Stimulated activated naive B cell treated with anti-CD40 and anti-IgM and Interleukin-4, amounts not matched to agents 10 μg/mL and 1 μg/mL and 100 μg/mL, for 72 hours (primary cell): ENCODE results near the gene PSMD1.
"Not testable (repeated sequence)": the region's sequence is repeated elsewhere in the genome, so short reads cannot be mapped to it uniquely, and the experiment has no call there.

Experiments
- ATAC-seq, 2 donors: fragments of 150-1000 bp; cut with Tn5 transposase; replicated peaks; 2 replicates each; pipeline ENCODE4 v1.10.0; 2021; ENCODE audit warnings: moderate library complexity in 1 of 2
- DNase-seq: peaks from one replicate; pipeline ENCODE4 v3.0.0; 2021
- H3K27ac Mint-ChIP-seq: one replicate; pipeline ENCODE4 v1.8.0; 2022; ENCODE audit warnings: mild to moderate bottlenecking, mixed read lengths
- H3K27me3 Mint-ChIP-seq, 2 donors: one replicate each; pipeline ENCODE4 v1.8.0; 2022; ENCODE audit warnings: mixed read lengths in 2 of 2
- H3K36me3 Mint-ChIP-seq, 2 donors: one replicate each; pipeline ENCODE4 v1.8.0; 2022; ENCODE audit warnings: mixed read lengths in 2 of 2, mild to moderate bottlenecking in 1 of 2
- H3K4me1 Mint-ChIP-seq, 2 donors: one replicate each; pipeline ENCODE4 v1.8.0; 2022; ENCODE audit warnings: mixed read lengths in 2 of 2, mild to moderate bottlenecking in 1 of 2
- H3K4me3 Mint-ChIP-seq, 2 donors: one replicate each; pipeline ENCODE4 v1.8.0; 2022; ENCODE audit warnings: mild to moderate bottlenecking in 2 of 2, mixed read lengths in 2 of 2, moderate library complexity in 1 of 2
- H3K9me3 Mint-ChIP-seq, 2 donors: one replicate each; pipeline ENCODE4 v1.8.0; 2022; ENCODE audit warnings: mixed read lengths in 2 of 2, mild to moderate bottlenecking in 1 of 2

The PSMD1 gene

DNA sequence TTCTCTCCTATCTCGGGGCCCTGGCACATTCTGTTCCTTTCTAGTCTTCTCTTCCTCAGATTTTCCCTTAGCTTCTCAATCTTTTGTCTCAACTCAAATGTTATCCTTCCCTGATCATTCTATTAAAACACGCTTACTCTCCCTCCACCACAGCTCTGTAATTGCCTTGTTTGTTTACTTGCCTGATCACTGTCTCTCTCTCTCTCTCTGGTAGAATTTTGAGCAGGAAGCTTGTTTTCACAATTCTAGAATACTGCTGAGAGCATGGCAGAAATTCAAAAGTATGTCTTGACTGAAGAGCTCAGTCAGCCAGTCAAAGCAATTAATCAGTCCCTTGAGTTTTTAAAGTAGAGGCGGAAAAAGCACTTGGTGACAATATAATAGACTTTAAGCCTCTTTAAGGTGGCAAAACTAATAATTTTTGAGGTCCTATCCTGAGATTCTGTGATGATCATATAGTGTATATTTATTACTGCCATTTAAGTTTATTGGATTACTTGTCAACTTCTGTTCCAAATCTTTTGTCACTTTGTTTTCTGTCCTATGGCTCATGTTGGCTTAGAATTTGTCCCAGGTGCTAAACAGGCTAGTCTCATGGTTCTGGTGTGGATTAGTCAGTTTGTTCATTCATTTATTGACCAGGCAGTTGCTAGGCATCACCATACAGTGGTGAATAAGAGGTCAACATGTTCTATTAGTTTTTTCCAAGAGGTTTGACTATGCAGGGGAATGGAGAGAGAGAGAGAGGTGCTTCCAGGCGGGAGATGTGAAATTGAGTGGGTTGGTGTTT is 2.3 kb downstream of the PSMD1 start:
- Mint-ChIP-seq H3K4me3 (peak overlapping the region; percentile 45 to 99), H3K9me3 (no peaks in the 10 kb centered on the region), H3K4me1 (peaks cover 19 to 50% of the 10 kb centered on the region in 2 donors), H3K36me3 (peaks cover 21 to 25% of the 10 kb centered on the region in 2 donors), H3K27me3 (peaks cover 4% of the 10 kb centered on the region in 2 donors), H3K27ac (no peak overlapping the region)
- ATAC-seq (no peak), DNase-seq (no peak)

DNA sequence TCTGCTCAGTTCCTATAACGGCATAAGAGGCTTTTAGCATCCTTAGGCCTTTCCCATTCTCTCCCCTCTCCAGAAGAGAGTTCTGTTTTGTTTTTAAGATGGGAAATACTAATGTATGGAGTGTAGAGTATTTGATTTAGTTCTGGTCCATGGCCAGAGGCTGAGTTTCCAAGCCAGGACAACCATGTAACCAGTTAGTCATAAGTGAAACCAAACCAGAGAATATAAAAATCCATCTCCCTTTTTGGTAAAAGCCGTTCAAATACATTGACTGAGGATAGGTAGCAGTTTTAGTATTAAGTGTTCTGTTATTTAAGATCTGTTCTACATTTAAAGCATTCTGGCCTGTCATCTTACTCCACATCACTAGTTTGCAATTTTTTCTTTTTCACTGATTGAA is 3.1 kb downstream of the PSMD1 start:
- no peak overlapping the region for H3K4me3 Mint-ChIP-seq
- no peaks in the 10 kb centered on the region for H3K27me3 Mint-ChIP-seq
- ATAC-seq (no peak), DNase-seq (no peak)
- H3K9me3 Mint-ChIP-seq = no peaks in the 10 kb centered on the region
- peak overlapping the region; percentile 14 for H3K27ac Mint-ChIP-seq
- peaks cover 21 to 30% of the 10 kb centered on the region in 2 donors for H3K36me3 Mint-ChIP-seq
- peaks cover 19 to 50% of the 10 kb centered on the region in 2 donors for H3K4me1 Mint-ChIP-seq

DNA sequence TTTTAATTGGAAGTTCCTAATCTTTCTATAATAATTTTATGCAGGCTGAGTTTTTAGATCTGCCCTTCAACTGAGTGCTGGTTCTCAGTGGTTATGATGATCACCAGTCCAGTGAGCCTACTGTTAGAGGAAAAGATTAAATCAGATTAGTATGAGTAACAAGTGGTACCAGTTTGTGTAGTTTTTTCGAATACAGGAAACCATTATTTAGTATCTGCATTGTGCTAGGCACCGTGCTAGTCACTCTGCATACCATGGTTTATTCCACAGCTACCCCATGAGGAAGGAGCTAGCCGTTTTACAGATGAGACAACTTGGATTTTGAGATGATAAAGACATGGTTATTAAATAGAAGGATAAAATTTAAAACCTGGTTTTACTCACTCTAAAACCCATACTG is 6.1 kb downstream of the PSMD1 start:
- no peak for ATAC-seq
- no peaks in the 10 kb centered on the region for H3K9me3 Mint-ChIP-seq

DNA sequence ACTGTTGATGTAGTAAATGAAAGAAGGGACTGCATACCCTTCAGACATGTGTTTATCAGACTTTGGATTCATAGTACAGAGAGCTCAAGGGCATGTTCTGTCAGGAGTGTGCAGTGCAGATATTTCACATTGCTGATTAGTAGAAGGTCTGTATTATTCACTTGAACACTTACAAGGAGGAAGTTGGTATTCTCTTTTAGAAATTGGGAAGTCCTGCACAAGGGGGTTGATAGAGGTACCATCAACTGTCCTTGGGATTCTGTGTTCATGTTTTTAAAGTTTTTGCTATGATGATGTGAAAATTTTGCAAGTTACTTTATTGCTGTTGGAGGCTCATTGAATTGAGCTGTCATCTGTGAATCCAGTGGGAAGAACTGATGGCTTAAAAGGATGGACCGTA is 6.7 kb downstream of the PSMD1 start:
- peaks cover 30 to 48% of the 10 kb centered on the region in 2 donors for H3K36me3 Mint-ChIP-seq
- no peak overlapping the region for H3K27ac Mint-ChIP-seq
- DNase-seq = no peak
- no peak overlapping the region for H3K4me3 Mint-ChIP-seq
- peaks cover 14 to 41% of the 10 kb centered on the region in 2 donors for H3K4me1 Mint-ChIP-seq
- no peaks in the 10 kb centered on the region for H3K9me3 Mint-ChIP-seq
- ATAC-seq = no peak
- no peaks in the 10 kb centered on the region for H3K27me3 Mint-ChIP-seq

More for the DNA sequence above, 6.1 kb downstream of the PSMD1 start:
- Mint-ChIP-seq H3K4me1 (peaks cover 17 to 47% of the 10 kb centered on the region in 2 donors), H3K27ac (no peak overlapping the region), H3K4me3 (no peak overlapping the region), H3K36me3 (peaks cover 24 to 42% of the 10 kb centered on the region in 2 donors), H3K27me3 (no peaks in the 10 kb centered on the region)
- DNase-seq = no peak

DNA sequence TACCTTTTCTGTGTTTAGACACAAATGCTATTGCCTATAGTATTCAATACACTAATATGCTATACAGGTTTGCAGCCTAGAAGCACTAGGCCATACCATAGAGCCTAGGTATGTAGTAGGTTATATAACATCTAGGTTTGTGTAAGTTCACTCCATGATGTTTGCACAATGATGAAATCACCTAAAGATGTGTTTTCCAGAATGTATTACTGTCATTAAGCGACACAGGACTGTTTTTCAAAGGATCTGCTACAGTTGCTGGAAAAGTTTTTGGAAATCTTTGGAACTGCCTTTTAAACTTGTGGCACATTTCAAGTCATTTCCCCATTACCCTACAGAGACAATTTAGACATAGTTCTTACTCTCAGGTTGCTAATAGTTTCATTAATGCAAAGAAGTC is 9.3 kb downstream of the PSMD1 start:
- DNase-seq (no peak), ATAC-seq (no peak)
- Mint-ChIP-seq H3K4me3 (no peak overlapping the region), H3K27me3 (no peaks in the 10 kb centered on the region), H3K9me3 (no peaks in the 10 kb centered on the region), H3K4me1 (peaks cover 4 to 21% of the 10 kb centered on the region in 2 donors), H3K27ac (no peak overlapping the region), H3K36me3 (peaks cover 25 to 45% of the 10 kb centered on the region in 2 donors)

DNA sequence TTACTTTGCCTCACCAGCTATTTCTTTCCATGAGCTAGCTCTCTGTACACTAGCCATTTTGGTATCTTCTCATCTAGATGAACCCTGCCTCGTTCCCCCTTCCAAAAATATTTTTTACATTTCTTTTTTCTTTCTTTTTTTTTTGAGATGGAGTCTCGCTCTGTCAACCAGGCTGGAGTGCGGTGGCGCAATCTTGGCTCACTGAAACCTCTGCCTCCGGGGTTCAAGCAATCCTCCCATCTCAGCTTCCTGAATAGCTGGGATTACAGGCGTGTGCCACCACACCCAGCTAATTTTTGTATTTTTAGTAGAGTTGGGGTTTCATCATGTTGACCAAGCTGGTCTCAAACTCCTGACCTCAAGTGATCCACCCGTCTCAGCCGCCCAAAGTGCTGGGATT is 10.9 kb downstream of the PSMD1 start:
- H3K4me3 Mint-ChIP-seq, H3K27me3 Mint-ChIP-seq, ATAC-seq, DNase-seq, H3K9me3 Mint-ChIP-seq, H3K27ac Mint-ChIP-seq: not testable (repeated sequence)
- Mint-ChIP-seq H3K4me1 (peaks cover 4 to 12% of the 10 kb centered on the region in 2 donors), H3K36me3 (peaks cover 19 to 45% of the 10 kb centered on the region in 2 donors)

DNA sequence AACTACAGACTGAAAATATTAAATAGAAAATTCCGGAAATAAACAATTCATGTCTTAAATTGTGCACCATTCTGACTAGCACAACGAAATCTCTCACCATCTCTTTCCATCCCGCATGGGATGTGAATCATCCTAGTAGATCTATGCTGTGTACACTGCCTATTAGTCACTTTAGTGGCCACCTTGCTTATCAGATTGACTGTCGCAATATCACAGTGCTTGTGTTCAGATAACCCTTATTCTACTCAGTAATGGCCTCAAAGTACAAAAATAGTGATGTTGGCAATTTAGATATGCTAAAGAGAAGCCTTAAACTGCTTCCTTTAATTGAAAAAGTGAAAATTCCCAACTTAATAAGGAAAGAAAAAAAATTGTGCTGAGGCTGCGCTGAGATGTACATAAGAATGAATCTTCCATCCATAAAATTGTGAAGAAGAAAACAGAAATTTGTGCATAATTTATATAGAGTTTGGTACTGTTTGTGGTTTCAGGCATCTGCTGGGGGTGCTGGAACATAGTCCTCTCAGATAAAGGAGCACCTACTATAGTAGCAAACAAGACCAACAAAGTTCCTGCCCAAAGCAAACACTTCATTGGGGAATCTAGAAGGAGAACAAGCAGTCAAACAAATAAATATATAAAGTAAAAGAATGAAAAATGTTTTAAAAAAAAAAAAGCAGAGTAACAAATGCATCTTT is 12.0 kb downstream of the PSMD1 start:
- H3K4me3 Mint-ChIP-seq = no peak overlapping the region
- no peaks in the 10 kb centered on the region for H3K27me3 Mint-ChIP-seq
- no peaks in the 10 kb centered on the region for H3K9me3 Mint-ChIP-seq
- H3K4me1 Mint-ChIP-seq = peaks cover 0 to under 1% of the 10 kb centered on the region in 2 donors
- H3K36me3 Mint-ChIP-seq = peaks cover 17 to 43% of the 10 kb centered on the region in 2 donors
- ATAC-seq (no peak), DNase-seq (no peak)
- no peak overlapping the region for H3K27ac Mint-ChIP-seq

DNA sequence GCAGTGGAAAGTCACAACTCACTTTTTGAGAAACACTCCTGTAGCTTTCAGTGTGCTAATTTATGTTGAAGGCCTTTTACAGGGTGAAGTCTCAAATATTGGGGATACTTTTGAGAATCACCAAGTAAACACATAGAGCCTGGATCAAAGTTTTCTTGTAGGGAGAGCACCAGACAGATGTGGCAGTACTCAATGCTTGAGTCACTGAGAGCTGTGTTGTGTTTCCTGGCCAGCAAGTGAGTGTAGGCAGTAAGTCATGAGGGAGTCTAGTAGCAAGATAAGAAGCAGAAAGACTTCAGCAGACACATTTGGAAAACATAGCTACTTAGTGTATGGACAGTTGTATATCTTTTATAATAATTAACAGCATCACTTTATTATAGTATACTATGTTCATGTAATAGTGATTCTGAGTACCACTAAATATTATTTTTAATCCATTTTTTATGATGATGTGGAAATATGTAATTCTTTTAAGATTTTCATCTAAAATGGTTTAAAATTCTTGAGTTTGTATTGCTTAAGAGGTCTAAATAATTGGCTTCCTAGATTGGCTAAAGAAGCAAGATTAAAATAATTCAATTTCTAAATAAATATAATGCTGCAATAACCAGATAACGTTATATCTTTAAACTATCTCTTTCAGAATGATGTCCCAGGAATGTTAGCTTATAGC is 12.8 kb downstream of the PSMD1 start:
- Mint-ChIP-seq H3K27ac (no peak overlapping the region), H3K4me1 (no peaks in the 10 kb centered on the region), H3K4me3 (no peak overlapping the region), H3K9me3 (no peaks in the 10 kb centered on the region), H3K36me3 (peaks cover 17 to 39% of the 10 kb centered on the region in 2 donors), H3K27me3 (no peaks in the 10 kb centered on the region)
- ATAC-seq (no peak), DNase-seq (no peak)

DNA sequence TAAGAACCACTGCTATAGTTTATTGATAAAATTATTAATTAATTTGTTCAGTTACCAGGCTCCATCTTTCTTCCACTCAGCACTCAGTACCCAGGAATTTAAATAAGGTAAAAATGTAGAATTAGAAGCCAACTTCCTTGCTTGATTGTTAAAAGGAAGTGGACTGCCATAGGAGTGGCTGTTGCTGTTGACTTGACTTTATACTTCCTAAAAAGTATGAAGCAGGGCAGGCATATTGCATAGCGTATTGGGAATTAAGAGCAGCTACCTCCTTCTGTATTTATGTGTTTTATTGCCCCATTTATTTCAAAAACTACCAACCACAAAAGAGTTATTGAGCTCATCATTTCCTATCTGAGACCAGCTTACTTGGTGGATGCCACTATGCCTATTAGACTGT is 27.9 kb downstream of the PSMD1 start:
- no peak for ATAC-seq
- no peaks in the 10 kb centered on the region for H3K27me3 Mint-ChIP-seq
- H3K9me3 Mint-ChIP-seq = no peaks in the 10 kb centered on the region
- H3K27ac Mint-ChIP-seq = no peak overlapping the region
- no peak for DNase-seq
- H3K4me3 Mint-ChIP-seq = no peak overlapping the region
- no peaks in the 10 kb centered on the region for H3K4me1 Mint-ChIP-seq
- peaks cover 29 to 53% of the 10 kb centered on the region in 2 donors for H3K36me3 Mint-ChIP-seq

DNA sequence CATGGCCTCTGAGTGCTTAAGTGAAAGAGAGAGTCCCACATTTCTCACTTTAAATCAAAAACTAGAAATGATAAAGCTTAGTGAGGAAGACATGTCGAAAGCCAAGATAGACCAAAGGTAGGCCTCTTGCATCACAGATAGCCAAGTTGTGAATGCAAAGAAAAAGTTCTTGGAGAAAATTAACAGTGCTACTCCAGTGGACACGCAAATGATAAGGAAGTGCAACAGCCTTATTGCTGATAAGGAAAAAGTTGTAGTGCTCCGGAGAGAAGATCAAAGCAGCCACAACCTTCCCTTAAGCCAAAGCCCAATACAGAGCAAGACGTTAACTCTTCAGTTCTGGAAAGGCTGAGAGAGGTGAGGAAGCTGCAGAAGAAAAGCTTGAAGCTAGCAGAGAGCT is 32.1 kb downstream of the PSMD1 start:
- no peak for DNase-seq
- Mint-ChIP-seq H3K4me3 (no peak overlapping the region), H3K4me1 (no peaks in the 10 kb centered on the region), H3K27ac (no peak overlapping the region), H3K36me3 (peaks cover 53 to 61% of the 10 kb centered on the region in 2 donors), H3K27me3 (no peaks in the 10 kb centered on the region), H3K9me3 (peaks cover 2 to 5% of the 10 kb centered on the region in 2 donors)
- ATAC-seq = no peak

DNA sequence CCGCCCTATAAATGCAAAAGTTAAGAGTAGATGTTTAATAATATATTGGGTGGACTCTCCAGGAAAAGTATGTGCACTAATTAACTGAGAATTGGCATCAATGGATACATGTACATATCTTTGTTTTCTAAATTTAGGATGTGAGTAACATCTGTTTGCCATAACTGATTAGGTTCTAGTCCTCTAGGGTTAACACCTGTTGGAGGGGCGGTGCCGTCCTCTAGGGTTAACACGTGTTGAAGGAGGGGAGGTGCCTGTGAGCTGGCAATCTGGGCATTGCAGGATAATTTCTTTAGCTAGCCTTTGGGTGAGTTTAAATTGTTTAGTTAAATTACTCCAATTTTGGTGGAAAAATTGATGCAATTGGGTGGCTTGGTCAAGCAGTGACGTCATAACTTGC is 37.3 kb downstream of the PSMD1 start:
- DNase-seq = no peak
- Mint-ChIP-seq H3K4me3 (no peak overlapping the region), H3K36me3 (peaks cover 79 to 84% of the 10 kb centered on the region in 2 donors), H3K27me3 (no peaks in the 10 kb centered on the region), H3K4me1 (no peaks in the 10 kb centered on the region), H3K27ac (no peak overlapping the region), H3K9me3 (peaks cover 14 to 18% of the 10 kb centered on the region in 2 donors)
- no peak for ATAC-seq

DNA sequence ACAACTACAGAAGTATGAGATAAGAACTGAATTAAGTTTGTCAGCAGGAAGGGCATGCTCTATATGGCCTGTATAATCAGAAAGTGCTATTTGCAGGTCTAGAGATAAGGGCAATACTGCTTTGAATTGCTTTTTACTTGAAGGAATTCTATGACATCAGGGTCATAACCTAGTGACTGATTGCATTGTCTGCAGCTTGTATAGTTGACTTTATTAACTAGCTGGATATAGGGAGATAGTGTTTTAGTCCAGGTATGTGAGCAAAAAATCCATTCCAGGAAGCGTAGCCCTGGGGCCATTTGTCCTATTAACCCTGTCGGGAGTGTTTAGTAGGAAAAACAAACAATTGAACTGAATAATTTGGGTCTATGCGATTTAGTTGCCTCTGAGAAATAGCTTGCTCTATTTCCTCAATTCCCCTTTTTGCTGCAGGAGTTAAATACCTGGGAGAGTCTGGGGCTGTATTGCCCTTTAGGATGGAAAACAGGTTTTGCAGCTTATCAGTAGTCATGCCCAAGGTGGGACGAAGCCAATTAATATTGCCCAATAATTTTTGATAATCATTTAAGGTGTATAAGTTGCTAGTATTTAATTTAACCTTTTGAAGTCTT is 38.2 kb downstream of the PSMD1 start:
- H3K4me1 Mint-ChIP-seq = no peaks in the 10 kb centered on the region
- peaks cover 85 to 87% of the 10 kb centered on the region in 2 donors for H3K36me3 Mint-ChIP-seq
- H3K27ac Mint-ChIP-seq = no peak overlapping the region
- H3K27me3 Mint-ChIP-seq = no peaks in the 10 kb centered on the region
- H3K4me3 Mint-ChIP-seq = no peak overlapping the region
- ATAC-seq (no peak), DNase-seq (no peak)
- peaks cover 16 to 24% of the 10 kb centered on the region in 2 donors for H3K9me3 Mint-ChIP-seq

DNA sequence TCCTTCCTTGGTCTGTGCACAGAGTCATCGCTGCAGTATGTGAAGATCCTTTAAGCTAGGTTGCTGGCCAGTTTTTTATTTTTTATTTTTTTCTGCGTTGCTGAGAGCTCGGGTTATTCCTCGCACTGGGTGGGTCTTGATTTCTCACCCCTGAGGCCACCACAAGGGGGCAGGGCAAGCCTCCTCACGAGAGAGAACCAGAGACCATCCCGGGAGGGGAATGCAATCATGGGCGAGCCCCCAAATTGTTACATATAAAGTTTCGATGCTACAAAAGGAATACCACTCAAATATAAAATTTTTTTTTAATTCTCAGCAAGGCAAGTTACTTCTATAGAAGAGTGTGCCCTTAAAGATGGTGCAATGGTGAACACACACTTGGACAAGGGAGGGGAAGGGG is 43.3 kb downstream of the PSMD1 start:
- Mint-ChIP-seq H3K36me3 (peaks cover 53 to 62% of the 10 kb centered on the region in 2 donors), H3K9me3 (peaks cover 20 to 26% of the 10 kb centered on the region in 2 donors), H3K27ac (no peak overlapping the region), H3K4me1 (peaks cover 2 to 4% of the 10 kb centered on the region in 2 donors), H3K4me3 (no peak overlapping the region), H3K27me3 (no peaks in the 10 kb centered on the region)
- DNase-seq = no peak
- no peak for ATAC-seq

DNA sequence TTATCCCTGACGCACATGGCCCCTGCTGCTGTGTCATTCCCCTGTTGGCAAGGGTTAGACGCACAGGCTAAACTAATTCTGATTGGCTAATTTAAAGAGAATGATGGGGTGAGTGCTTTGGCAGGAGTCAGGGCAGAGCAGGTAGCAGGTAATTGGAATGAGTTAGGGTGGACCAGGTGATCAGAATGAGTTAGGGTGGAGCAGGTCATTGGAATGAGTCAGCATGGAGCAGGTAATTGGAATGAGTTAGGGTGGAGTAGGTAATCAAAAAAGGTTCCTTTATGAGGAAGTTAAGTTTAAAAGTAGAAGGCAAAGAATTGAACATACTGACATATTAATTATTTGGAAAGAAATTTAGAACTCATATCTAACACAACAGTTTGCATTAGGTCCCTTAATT is 43.7 kb downstream of the PSMD1 start:
- not testable (repeated sequence) for DNase-seq, H3K27ac Mint-ChIP-seq, H3K27me3 Mint-ChIP-seq, H3K4me1 Mint-ChIP-seq, ATAC-seq, H3K4me3 Mint-ChIP-seq
- peaks cover 51 to 61% of the 10 kb centered on the region in 2 donors for H3K36me3 Mint-ChIP-seq
- H3K9me3 Mint-ChIP-seq = peaks cover 20 to 26% of the 10 kb centered on the region in 2 donors
